OCI-M1 (cell line): ENCODE data around the gene SSTR3.
"Not testable (repeated sequence)": the region's sequence is repeated elsewhere in the genome, so short reads cannot be mapped to it uniquely, and the experiment has no call there.

Experiments used
- DNase-seq: peaks from one replicate; lab custom pipeline; 2025; lab: John Stamatoyannopoulos, UW

Gene SSTR3

GRCh38 chr22:37212174-37212906 lies at the start of gene SSTR3:
Gene SSTR3, minus strand, starts transcription at chr22:37212477. Its CDS starts 4,674 bp downstream, at chr22:37207803.
- no peak for DNase-seq

- peak; percentile 81 for DNase-seq
Measured at GRCh38 chr22:37260901-37261336, 48.6 kb upstream of the SSTR3 start.

- no peak for DNase-seq
Measured at GRCh38 chr22:37260155-37260795, 48.0 kb upstream of the SSTR3 start.

GRCh38 chr22:37259540-37260029 lies 47.3 kb upstream of the SSTR3 start:
- DNase-seq = peak; percentile 78

- DNase-seq = peak; percentile 53
Measured at GRCh38 chr22:37258753-37259401, 46.6 kb upstream of the SSTR3 start.

GRCh38 chr22:37258005-37258752 lies 45.9 kb upstream of the SSTR3 start:
- DNase-seq = no peak

GRCh38 chr22:37256075-37256726 lies 43.9 kb upstream of the SSTR3 start:
- DNase-seq = no peak

- DNase-seq = no peak
Measured at GRCh38 chr22:37255558-37256006, 43.3 kb upstream of the SSTR3 start.

GRCh38 chr22:37254867-37255233 lies 42.6 kb upstream of the SSTR3 start:
- peak; percentile 71 for DNase-seq

GRCh38 chr22:37254209-37254866 lies 42.1 kb upstream of the SSTR3 start:
- DNase-seq = peak; percentile 34

- no peak for DNase-seq
Measured at GRCh38 chr22:37253126-37253660, 40.9 kb upstream of the SSTR3 start.

GRCh38 chr22:37251836-37252235 lies 39.6 kb upstream of the SSTR3 start:
- not testable (repeated sequence) for DNase-seq

- no peak for DNase-seq
Measured at GRCh38 chr22:37249986-37250385, 37.7 kb upstream of the SSTR3 start.

- DNase-seq = no peak
Measured at GRCh38 chr22:37248251-37248650, 36.0 kb upstream of the SSTR3 start.

GRCh38 chr22:37245740-37246139 lies 33.5 kb upstream of the SSTR3 start:
- DNase-seq = no peak

- no peak for DNase-seq
Measured at GRCh38 chr22:37244922-37245722, 32.8 kb upstream of the SSTR3 start.

GRCh38 chr22:37244114-37244921 lies 32.0 kb upstream of the SSTR3 start, which contains the start of gene RAC2:
Gene RAC2, minus strand, starts transcription at chr22:37244269. Its CDS starts 121 bp downstream, at chr22:37244148.
- peak; percentile 93 for DNase-seq

- DNase-seq = peak; percentile 13
Measured at GRCh38 chr22:37243402-37244113, 31.3 kb upstream of the SSTR3 start.
